Fibroblast of skin of back (primary cell): Measurements from ENCODE around the gene CCNI2.

Experiments used
- DNase-seq: peaks from one replicate; pipeline ENCODE4 v3.0.0-alpha.2; 2013

Gene CCNI2

GRCh38 chr5:132750471-132751230 lies 3.4 kb downstream of the CCNI2 start:
- no peak for DNase-seq

- peak; percentile 62 for DNase-seq
These were observed 4.2 kb downstream of the CCNI2 start for GRCh38 chr5:132751444-132751843.

- DNase-seq, result no peak
These were observed 4.8 kb downstream of the CCNI2 start for GRCh38 chr5:132751971-132752580.

- DNase-seq, result no peak
These were observed 5.4 kb downstream of the CCNI2 start for GRCh38 chr5:132752581-132753125.

- DNase-seq, result no peak
These were observed 6.1 kb downstream of the CCNI2 start for GRCh38 chr5:132753135-132753987.

- DNase-seq, result no peak
These were observed 6.9 kb downstream of the CCNI2 start for GRCh38 chr5:132754111-132754510.

GRCh38 chr5:132754947-132755346 lies 7.7 kb downstream of the CCNI2 start:
- DNase-seq, result peak; percentile 31

GRCh38 chr5:132756542-132756941 lies 9.3 kb downstream of the CCNI2 start:
- DNase-seq, result no peak

GRCh38 chr5:132758451-132758850 lies 11.2 kb downstream of the CCNI2 start:
- no peak for DNase-seq

- DNase-seq, result no peak
These were observed 12.2 kb downstream of the CCNI2 start for GRCh38 chr5:132759114-132760048.

GRCh38 chr5:132760049-132760420 lies 12.8 kb downstream of the CCNI2 start:
- DNase-seq, result no peak

GRCh38 chr5:132760601-132761317 lies 13.5 kb downstream of the CCNI2 start:
- no peak for DNase-seq

- DNase-seq, result no peak
These were observed 14.4 kb downstream of the CCNI2 start for GRCh38 chr5:132761321-132762240.

GRCh38 chr5:132762246-132763000 lies 15.2 kb downstream of the CCNI2 start:
- DNase-seq, result no peak

GRCh38 chr5:132763181-132764036 lies 16.2 kb downstream of the CCNI2 start:
- DNase-seq, result no peak

GRCh38 chr5:132764051-132764450 lies 16.8 kb downstream of the CCNI2 start:
- no peak for DNase-seq

- no peak for DNase-seq
These were observed 17.5 kb downstream of the CCNI2 start for GRCh38 chr5:132764671-132765238.
